HG03196 (cell line): Measurements from ENCODE around the gene SEPTIN6.

Experiments used
- ATAC-seq: cut with Tn5 transposase; IDR thresholded peaks from one replicate; pipeline ENCODE4 v1.9.1; 2021; ENCODE audit not compliant: unreplicated experiment

Gene SEPTIN6

GRCh38 chrX:119655125-119655524 is 37.8 kb downstream of the SEPTIN6 start:
- no peak for ATAC-seq

- ATAC-seq: no peak
Observed at GRCh38 chrX:119654112-119654531, 38.8 kb downstream of the SEPTIN6 start.

GRCh38 chrX:119648421-119648775 is 44.6 kb downstream of the SEPTIN6 start:
- ATAC-seq: no peak

GRCh38 chrX:119647552-119648420 is 45.2 kb downstream of the SEPTIN6 start:
- ATAC-seq: peak; percentile 95

GRCh38 chrX:119647089-119647488 is 45.9 kb downstream of the SEPTIN6 start:
- ATAC-seq: no peak

GRCh38 chrX:119646515-119646914 is 46.5 kb downstream of the SEPTIN6 start:
- ATAC-seq: no peak

GRCh38 chrX:119643696-119644095 is 49.3 kb downstream of the SEPTIN6 start:
- ATAC-seq: no peak
